ENCODE results near the gene CEP120.
A peak's percentile ranks its signal among the peaks of the same experiment; 100 is the strongest.
"Not testable (repeated sequence)": the region's sequence is repeated elsewhere in the genome, so short reads cannot be mapped to it uniquely, and the experiment has no call there.

CEP120 gene

GRCh38 chr5:123423278-123424149 is at the start of gene CEP120:
CEP120 (minus strand) TSS chr5:123423403; CDS start chr5:123422998, 405 bp downstream.
- peak within 1 kb of the TSS; percentile 85 for H3K27ac ChIP-seq

GRCh38 chr5:123472150-123472924 is 49.1 kb upstream of the CEP120 start:
- DNase-seq (ENCODE audit: low read depth, low spot score) = no peak
- H3K27ac ChIP-seq = no peak overlapping the region

More at GRCh38 chr5:123423278-123424149, at the start of gene CEP120:
- DNase-seq (ENCODE audit: low read depth, low spot score) = peak; percentile 94

DNA sequence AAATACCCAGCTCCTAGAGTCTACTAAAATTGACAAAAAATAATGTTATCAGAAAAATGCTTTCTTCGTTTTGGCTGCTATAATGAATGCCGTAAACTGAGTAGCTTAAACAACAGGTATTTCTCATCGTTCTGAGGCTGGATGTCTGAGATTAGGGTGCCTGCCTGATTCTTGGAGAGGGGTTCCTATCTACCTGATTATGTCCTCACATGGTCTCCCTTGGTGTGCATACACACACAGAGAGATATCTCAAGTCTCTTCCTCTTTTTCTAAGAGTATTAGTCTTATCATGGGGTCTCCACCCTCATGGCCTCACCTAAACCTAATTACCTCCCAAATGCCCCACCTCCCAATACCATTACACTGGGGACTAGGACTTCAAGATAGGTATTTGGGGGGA is 48.2 kb upstream of the CEP120 start:
- no peak for DNase-seq (ENCODE audit: low read depth, low spot score)
- H3K27ac ChIP-seq = no peak overlapping the region

- DNase-seq (ENCODE audit: low read depth, low spot score); H3K27ac ChIP-seq: not testable (repeated sequence)
These were observed 43.6 kb upstream of the CEP120 start for GRCh38 chr5:123466839-123467238.

DNA sequence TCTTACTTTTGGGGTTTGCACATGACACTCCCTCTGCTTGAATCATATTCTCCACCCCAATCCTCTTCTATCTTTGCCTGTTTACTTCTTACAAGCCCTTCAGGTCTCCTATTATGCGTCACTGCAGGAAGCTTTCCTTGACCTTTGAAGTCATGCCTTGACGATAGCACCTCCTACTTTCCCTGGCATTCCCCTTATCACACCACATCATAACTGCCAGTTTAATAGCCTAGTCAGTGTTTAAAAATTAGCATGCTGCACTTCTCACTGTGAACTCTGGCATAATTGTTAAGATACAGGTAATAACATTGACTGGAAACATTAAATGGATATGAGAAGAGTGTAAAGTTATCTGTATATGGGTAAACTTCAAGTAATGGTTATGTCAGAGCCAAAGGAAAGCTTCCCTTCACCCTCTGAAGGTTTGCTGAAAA is 37.1 kb upstream of the CEP120 start:
- H3K27ac ChIP-seq = no peak overlapping the region
- DNase-seq (ENCODE audit: low read depth, low spot score) = peak; percentile 77

GRCh38 chr5:123458994-123459393 is 35.8 kb upstream of the CEP120 start:
- H3K27ac ChIP-seq; DNase-seq (ENCODE audit: low read depth, low spot score): not testable (repeated sequence)

- DNase-seq (ENCODE audit: low read depth, low spot score) = no peak
- H3K27ac ChIP-seq = no peak overlapping the region
These were observed 33.0 kb upstream of the CEP120 start for GRCh38 chr5:123456242-123456641.

GRCh38 chr5:123455640-123456039 is 32.4 kb upstream of the CEP120 start:
- H3K27ac ChIP-seq = no peak overlapping the region

GRCh38 chr5:123455095-123455494 is 31.9 kb upstream of the CEP120 start:
- H3K27ac ChIP-seq = no peak overlapping the region
- DNase-seq (ENCODE audit: low read depth, low spot score) = no peak

More at GRCh38 chr5:123455640-123456039, 32.4 kb upstream of the CEP120 start:
- DNase-seq (ENCODE audit: low read depth, low spot score) = no peak

DNA sequence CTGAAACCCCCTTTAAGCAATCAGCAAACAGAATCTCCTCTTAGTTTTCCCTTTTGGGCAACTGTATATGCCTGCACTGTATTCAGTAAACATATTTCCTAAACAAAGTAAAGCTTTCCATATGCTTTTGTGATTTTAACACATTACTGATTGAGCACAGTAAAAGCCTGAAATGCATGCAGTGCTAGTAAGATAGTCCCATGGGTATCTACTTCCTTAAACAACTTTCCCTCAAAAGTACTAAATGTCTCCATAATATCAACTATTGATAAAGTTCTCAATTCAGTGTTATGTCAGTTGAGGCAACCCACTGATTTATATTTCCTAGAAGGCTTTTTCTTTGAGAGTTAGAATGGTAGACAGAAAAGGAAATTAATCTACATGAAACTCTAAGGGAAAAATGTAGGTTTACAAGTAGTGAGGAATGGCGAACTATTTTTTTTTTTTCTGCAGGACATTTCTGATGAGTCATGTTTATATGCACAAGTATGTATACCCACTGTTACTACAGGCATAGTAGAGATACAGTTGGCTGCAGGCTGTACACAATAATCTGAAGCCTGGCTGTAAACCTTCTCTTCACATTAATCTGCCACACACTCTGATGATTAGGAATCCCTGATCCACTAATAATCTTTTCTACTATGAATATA is 31.2 kb upstream of the CEP120 start:
- H3K27ac ChIP-seq = no peak overlapping the region
- DNase-seq (ENCODE audit: low read depth, low spot score) = no peak

- no peak overlapping the region for H3K27ac ChIP-seq
These were observed 29.2 kb upstream of the CEP120 start for GRCh38 chr5:123452401-123452800.

DNA sequence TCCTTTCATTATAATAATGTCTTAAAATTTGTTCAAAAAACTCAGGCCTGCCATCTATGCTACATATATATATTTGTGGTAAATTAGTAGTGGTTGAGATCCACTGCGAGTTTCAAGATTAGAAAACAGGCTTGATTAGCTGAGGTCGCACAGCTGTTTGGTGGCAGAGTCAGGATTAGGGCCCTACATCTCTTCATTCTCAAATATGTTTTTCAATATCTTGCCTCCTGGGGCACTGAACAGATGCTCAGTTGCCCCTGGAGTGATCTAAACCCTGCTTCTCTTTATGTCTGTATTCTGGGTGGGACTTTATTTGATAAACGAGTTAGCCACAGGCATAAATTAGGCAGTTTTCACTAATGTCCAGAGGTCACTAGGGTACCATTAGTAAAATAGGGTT is 27.8 kb upstream of the CEP120 start:
- DNase-seq (ENCODE audit: low read depth, low spot score) = no peak
- H3K27ac ChIP-seq = no peak overlapping the region

More at GRCh38 chr5:123452401-123452800, 29.2 kb upstream of the CEP120 start:
- no peak for DNase-seq (ENCODE audit: low read depth, low spot score)

- no peak for DNase-seq (ENCODE audit: low read depth, low spot score)
These were observed 27.4 kb upstream of the CEP120 start for GRCh38 chr5:123450640-123451039.

DNA sequence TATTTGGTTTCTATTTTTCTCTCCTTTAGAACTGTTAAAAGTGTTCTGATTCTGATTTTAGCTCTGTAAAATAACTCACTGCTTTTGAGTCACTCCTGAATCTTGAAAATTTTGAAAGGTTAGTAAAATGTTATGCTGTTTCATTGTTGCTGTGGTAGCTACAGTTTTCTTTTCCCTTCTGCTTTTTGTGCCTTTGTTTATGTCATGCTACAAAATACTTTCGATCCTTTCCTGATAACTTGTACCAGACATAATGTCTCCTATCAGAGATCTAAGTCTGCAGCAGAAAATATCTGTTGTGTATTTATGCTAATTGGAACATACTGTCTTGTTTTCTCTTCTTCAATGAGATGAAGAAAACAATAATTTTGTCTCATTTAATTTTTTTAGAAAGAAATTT is 26.9 kb upstream of the CEP120 start:
- no peak overlapping the region for H3K27ac ChIP-seq
- DNase-seq (ENCODE audit: low read depth, low spot score) = no peak

More at GRCh38 chr5:123450640-123451039, 27.4 kb upstream of the CEP120 start:
- no peak overlapping the region for H3K27ac ChIP-seq

- no peak overlapping the region for H3K27ac ChIP-seq
- no peak for DNase-seq (ENCODE audit: low read depth, low spot score)
These were observed 26.3 kb upstream of the CEP120 start for GRCh38 chr5:123449424-123449974.

DNA sequence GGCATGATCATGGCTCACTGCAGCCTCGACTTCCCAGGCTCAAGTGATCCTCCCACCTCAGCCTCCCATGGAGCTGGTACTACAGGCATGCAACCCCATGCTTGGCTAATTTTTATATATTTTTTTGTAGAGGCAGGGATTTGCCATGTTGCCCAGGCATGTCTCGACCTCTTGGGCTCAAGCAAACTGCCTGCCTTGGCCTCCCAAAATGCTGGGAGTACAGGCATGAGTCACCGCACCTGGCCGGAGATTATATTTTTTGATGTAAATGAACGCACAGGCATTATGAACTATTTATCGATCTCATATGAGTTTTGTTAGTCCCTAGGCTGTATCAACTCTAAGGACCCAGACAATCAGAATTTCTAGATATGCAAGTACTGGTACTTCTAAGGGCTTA is 25.5 kb upstream of the CEP120 start:
- no peak overlapping the region for H3K27ac ChIP-seq
- no peak for DNase-seq (ENCODE audit: low read depth, low spot score)

DNA sequence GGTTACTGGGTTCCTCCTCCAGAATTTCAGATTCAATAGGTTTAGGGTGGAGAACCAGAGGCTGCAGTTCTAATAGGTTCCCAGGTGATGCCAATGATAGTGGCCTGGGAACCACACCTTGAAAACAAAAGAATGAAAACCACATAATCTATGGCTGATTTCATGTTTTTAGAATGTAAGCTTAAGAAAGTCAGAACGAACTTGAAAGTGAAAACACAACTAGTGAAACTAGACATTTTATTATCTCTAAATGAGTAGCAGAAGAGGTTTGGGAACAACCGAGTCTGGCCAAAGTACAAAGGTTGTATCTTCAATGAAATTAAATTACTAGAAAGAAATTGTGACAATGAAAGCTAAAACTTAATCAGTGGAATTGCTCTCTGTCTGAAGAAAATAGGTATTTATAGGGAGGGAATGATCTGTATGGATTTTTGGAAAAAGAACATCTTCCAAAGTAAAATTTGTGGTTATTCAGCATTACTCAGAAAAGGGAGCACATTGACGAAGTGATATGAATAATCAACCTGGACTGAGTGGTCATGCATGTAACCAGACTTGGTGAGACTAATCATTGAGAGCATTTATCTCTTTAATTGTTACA is 24.9 kb upstream of the CEP120 start:
- H3K27ac ChIP-seq = no peak overlapping the region
- no peak for DNase-seq (ENCODE audit: low read depth, low spot score)

- H3K27ac ChIP-seq = no peak overlapping the region
- DNase-seq (ENCODE audit: low read depth, low spot score) = no peak
These were observed 20.8 kb upstream of the CEP120 start for GRCh38 chr5:123444016-123444415.

DNA sequence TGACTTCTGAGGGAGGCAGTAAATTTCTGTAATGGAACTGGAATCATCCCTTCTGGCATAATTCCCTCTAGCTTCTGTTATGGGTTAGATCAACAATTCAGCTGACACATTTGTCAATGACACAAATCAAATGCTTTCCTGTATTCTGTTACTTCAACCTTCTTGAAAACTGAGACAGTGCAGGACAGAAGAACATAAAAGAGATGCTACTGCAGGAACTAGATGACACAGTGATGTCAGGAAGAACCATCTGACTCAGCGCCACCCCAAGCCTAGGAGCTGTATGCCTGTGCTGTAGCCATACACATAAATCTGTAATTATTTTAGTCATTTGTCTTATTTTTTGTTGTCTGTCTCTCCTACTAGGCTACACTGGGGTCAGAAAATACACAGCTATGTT is 18.2 kb upstream of the CEP120 start:
- no peak overlapping the region for H3K27ac ChIP-seq
- no peak for DNase-seq (ENCODE audit: low read depth, low spot score)
